ENCODE data around the gene CHADL.

CHADL gene

GRCh38 chr22:41230401-41230785 is 10.3 kb downstream of the CHADL start:
- no peak for DNase-seq (ENCODE audit: low spot score)

GRCh38 chr22:41229730-41230400 is 10.9 kb downstream of the CHADL start:
- DNase-seq (ENCODE audit: low spot score): no peak

- no peak for DNase-seq (ENCODE audit: low spot score)
Observed at GRCh38 chr22:41229215-41229614, 11.5 kb downstream of the CHADL start.

GRCh38 chr22:41226723-41227655 is 13.7 kb downstream of the CHADL start:
- DNase-seq (ENCODE audit: low spot score): peak; percentile 66

- no peak for DNase-seq (ENCODE audit: low spot score)
Observed at GRCh38 chr22:41223535-41223934, 17.2 kb downstream of the CHADL start.

GRCh38 chr22:41222846-41223507 is 17.8 kb downstream of the CHADL start:
- DNase-seq (ENCODE audit: low spot score): no peak

- DNase-seq (ENCODE audit: low spot score): peak; percentile 78
Observed at GRCh38 chr22:41217553-41218157, 23.1 kb downstream of the CHADL start.

GRCh38 chr22:41216984-41217383 is 23.7 kb downstream of the CHADL start:
- DNase-seq (ENCODE audit: low spot score): no peak

GRCh38 chr22:41215926-41216325 is 24.8 kb downstream of the CHADL start:
- DNase-seq (ENCODE audit: low spot score): no peak

GRCh38 chr22:41215409-41215808 is 25.3 kb downstream of the CHADL start:
- DNase-seq (ENCODE audit: low spot score): no peak

- DNase-seq (ENCODE audit: low spot score): no peak
Observed at GRCh38 chr22:41206719-41207118, 34.0 kb downstream of the CHADL start.

GRCh38 chr22:41204992-41205900 is 35.5 kb downstream of the CHADL start, which contains the start of gene L3MBTL2:
Gene L3MBTL2 (plus strand): TSS chr22:41205312. CDS start chr22:41205363, 51 bp downstream.
- peak; percentile 99 for DNase-seq (ENCODE audit: low spot score)

GRCh38 chr22:41204066-41204465 is 36.7 kb downstream of the CHADL start:
- DNase-seq (ENCODE audit: low spot score): no peak

- no peak for DNase-seq (ENCODE audit: low spot score)
Observed at GRCh38 chr22:41203118-41203517, 37.6 kb downstream of the CHADL start.

- DNase-seq (ENCODE audit: low spot score): no peak
Observed at GRCh38 chr22:41201141-41201540, 39.6 kb downstream of the CHADL start.

- DNase-seq (ENCODE audit: low spot score): peak; percentile 47
Observed at GRCh38 chr22:41198027-41198580, 42.6 kb downstream of the CHADL start.

- peak; percentile 86 for DNase-seq (ENCODE audit: low spot score)
Observed at GRCh38 chr22:41197038-41197972, 43.4 kb downstream of the CHADL start.

- no peak for DNase-seq (ENCODE audit: low spot score)
Observed at GRCh38 chr22:41193829-41194228, 46.9 kb downstream of the CHADL start.

GRCh38 chr22:41191467-41191866 is 49.3 kb downstream of the CHADL start:
- DNase-seq (ENCODE audit: low spot score): no peak

- DNase-seq (ENCODE audit: low spot score): no peak
Observed at GRCh38 chr22:41184679-41185078, 56.1 kb downstream of the CHADL start.

Measured in Ammon's horn (tissue), 1 donor.